ENCODE measurements around the gene ADPRS. TPM values are rescaled to one million over a fixed set of nuclear protein-coding genes. Genes with fewer than 3 reads are reported as not detected.
A peak's percentile ranks its signal among the peaks of the same experiment; 100 is the strongest.

The ADPRS gene, protein sequence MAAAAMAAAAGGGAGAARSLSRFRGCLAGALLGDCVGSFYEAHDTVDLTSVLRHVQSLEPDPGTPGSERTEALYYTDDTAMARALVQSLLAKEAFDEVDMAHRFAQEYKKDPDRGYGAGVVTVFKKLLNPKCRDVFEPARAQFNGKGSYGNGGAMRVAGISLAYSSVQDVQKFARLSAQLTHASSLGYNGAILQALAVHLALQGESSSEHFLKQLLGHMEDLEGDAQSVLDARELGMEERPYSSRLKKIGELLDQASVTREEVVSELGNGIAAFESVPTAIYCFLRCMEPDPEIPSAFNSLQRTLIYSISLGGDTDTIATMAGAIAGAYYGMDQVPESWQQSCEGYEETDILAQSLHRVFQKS
- 10 to 100 TPM; 43.5 to 47.9 TPM for total RNA-seq

DNA sequence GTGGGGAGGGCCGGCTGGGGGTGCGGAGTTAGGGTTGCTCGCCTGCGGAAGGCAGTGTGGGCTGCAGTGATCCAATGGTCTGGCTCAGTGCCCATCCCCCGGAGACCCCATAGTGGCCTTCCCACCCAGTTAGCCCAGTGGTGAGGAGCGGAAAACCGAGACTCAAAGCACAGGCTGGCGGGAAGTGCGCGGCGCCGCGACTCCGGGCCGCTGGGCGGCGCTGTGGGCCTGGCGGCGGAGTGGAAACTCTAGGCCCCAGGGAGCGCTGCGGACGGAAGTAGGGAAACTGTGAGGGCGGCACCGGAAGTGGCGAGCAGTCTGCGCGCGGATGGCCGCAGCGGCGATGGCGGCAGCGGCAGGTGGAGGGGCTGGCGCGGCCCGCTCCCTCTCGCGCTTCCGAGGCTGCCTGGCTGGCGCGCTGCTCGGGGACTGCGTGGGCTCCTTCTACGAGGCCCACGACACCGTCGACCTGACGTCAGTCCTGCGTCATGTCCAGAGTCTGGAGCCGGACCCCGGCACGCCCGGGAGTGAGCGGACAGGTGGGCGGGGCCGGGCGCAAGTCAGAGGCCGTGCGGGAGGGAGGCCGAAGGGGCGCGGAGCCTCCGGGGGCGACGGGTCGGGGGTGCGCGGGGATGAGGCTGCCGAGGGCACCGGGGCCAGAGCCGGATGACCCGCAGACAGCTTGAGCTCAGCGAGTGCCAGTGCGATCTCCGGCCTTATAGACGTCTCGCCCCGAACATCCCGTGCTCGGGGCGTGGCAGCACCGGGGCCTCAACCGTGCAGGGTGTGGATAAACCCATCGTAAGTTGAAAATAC, at the start of gene ADPRS:
ADPRS (plus strand) TSS at position 316 of the 816 bp plus-strand sequence; CDS start at position 329, 13 bp downstream.
- Mint-ChIP-seq H3K9me3 (no peaks in the 10 kb centered on the region), H3K27me3 (no peaks in the 10 kb centered on the region), H3K4me1 (ENCODE audit: low read depth in 2 of 2) (peaks cover 12 to 16% of the 10 kb centered on the region in 2 donors), H3K36me3 (peaks cover 9% of the 10 kb centered on the region), H3K4me3 (peak within 1 kb of the TSS; percentile 97), H3K27ac (peak within 1 kb of the TSS; percentile 85 to 90)
- DNase-seq (ENCODE audit: low spot score) (peak; percentile 95), ATAC-seq (peak; percentile 92 to 93)

DNA sequence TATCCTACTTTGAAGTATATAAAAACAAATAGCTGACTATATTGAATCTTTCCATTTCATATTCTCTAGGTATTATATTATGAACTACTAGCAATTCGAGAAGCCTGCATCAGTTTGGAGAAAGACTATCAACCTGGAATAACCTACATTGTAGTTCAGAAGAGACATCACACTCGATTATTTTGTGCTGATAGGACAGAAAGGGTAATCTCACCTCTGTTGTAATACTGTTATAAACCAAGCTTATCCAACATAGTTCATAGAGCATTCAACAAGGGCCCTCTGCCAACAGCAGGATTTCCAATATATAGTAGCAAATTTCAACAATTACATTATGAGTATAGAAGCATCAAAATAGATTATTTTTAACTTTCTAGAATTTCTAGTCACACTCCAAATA, 48.5 kb upstream of the ADPRS start:
- Mint-ChIP-seq H3K27ac (no peak overlapping the region), H3K9me3 (no peaks in the 10 kb centered on the region), H3K4me1 (ENCODE audit: low read depth in 2 of 2) (no peaks in the 10 kb centered on the region), H3K36me3 (peaks cover 7% of the 10 kb centered on the region), H3K27me3 (no peaks in the 10 kb centered on the region), H3K4me3 (no peak overlapping the region)
- DNase-seq (ENCODE audit: low spot score) (no peak), ATAC-seq (no peak)

GRCh38 chr1:36051821-36052220, 36.9 kb upstream of the ADPRS start:
- no peaks in the 10 kb centered on the region for H3K27me3 Mint-ChIP-seq
- no peak overlapping the region for H3K4me3 Mint-ChIP-seq
- H3K36me3 Mint-ChIP-seq: peaks cover 18% of the 10 kb centered on the region
- H3K27ac Mint-ChIP-seq: peak overlapping the region in 1 of 2 donors; percentile 6
- ATAC-seq: no peak
- no peaks in the 10 kb centered on the region for H3K4me1 Mint-ChIP-seq (ENCODE audit: low read depth in 2 of 2)
- no peak for DNase-seq (ENCODE audit: low spot score)
- no peaks in the 10 kb centered on the region for H3K9me3 Mint-ChIP-seq

DNA sequence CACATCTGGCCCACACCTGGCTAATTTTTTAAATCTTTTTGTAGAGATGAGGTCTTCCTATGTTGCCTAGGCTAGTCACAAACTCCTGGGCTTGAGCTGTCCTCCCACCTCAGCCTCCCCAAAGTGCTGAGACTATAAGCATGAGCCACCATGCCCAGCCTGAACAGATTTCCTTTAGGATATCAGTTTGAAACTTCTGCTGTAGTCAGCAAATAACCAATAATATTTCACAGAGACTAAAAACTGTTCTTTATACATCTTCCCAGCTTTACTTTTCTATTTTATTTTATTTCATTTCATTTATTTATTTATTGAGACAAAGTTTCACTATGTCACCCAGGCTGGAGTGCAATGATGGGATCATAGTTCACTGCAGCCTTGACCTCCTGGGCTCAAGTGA, 34.7 kb upstream of the ADPRS start:
- no peaks in the 10 kb centered on the region for H3K27me3 Mint-ChIP-seq
- H3K9me3 Mint-ChIP-seq: no peaks in the 10 kb centered on the region
- no peaks in the 10 kb centered on the region for H3K36me3 Mint-ChIP-seq
- no peak overlapping the region for H3K27ac Mint-ChIP-seq
- DNase-seq (ENCODE audit: low spot score) (no peak), ATAC-seq (no peak)
- H3K4me3 Mint-ChIP-seq: no peak overlapping the region
- no peaks in the 10 kb centered on the region for H3K4me1 Mint-ChIP-seq (ENCODE audit: low read depth in 2 of 2)

DNA sequence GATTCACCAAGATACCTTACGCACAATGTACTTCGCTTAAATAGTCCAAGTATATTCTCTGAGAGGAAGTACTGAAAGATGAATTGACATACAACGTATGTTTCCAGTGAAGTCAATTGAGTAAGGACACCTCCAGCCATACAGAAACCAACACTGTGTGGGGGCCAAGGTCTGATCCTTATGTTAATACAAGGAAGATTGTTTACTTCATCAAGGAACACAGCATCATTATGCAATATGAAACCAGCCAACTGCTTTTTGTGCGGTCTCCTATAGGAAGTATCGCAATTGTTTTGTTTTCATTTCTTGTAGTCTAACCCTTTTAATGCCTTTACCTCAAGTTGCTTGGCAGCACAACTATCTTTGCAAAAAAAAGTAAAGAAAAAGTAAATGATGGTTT, 33.0 kb upstream of the ADPRS start:
- Mint-ChIP-seq H3K27ac (no peak overlapping the region), H3K4me3 (no peak overlapping the region), H3K36me3 (no peaks in the 10 kb centered on the region), H3K27me3 (no peaks in the 10 kb centered on the region), H3K9me3 (no peaks in the 10 kb centered on the region), H3K4me1 (ENCODE audit: low read depth in 2 of 2) (no peaks in the 10 kb centered on the region)
- no peak for DNase-seq (ENCODE audit: low spot score)
- ATAC-seq: no peak

DNA sequence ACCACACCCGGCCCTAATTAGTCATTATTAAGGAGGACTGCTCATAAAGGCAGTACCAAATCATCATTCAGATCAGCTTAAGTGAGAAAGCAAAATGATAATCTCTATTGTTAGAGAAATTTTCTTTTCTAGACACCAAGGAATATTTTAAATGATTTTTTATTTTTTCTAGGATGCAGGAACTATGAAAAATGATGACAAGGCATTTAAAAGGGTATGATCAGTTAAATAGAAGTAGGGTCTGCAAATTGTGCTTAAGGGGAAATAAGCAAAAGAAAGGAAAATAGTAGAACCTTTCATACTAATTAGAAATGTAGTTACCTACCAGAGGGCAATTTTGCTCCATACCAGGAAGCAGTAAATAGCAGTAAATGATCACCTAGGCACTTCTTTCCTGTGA, 26.4 kb upstream of the ADPRS start:
- Mint-ChIP-seq H3K27ac (no peak overlapping the region), H3K27me3 (no peaks in the 10 kb centered on the region), H3K4me3 (no peak overlapping the region), H3K36me3 (no peaks in the 10 kb centered on the region), H3K9me3 (no peaks in the 10 kb centered on the region), H3K4me1 (ENCODE audit: low read depth in 2 of 2) (no peaks in the 10 kb centered on the region)
- no peak for ATAC-seq
- no peak for DNase-seq (ENCODE audit: low spot score)

DNA sequence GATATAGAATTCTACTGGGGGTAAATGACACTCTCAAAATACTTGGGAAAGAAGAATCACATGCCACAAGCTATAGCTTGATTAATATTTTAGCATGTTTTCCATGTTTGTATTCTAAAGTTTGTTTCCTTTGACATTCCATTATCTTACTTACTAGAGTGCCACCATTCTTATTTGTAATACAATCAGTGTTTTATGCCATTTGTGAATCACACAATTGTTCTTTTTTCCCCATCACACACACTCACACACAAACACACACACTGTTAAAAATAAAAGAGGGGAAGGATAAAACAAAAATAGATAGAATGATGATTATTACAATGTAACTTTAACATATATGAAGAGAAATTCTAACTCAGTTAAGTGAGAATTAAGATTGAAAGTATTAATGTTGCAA, 20.8 kb upstream of the ADPRS start:
- H3K4me3 Mint-ChIP-seq: no peak overlapping the region
- H3K4me1 Mint-ChIP-seq (ENCODE audit: low read depth in 2 of 2): no peaks in the 10 kb centered on the region
- H3K9me3 Mint-ChIP-seq: no peaks in the 10 kb centered on the region
- H3K36me3 Mint-ChIP-seq: no peaks in the 10 kb centered on the region
- ATAC-seq: no peak
- no peak for DNase-seq (ENCODE audit: low spot score)
- H3K27me3 Mint-ChIP-seq: no peaks in the 10 kb centered on the region
- no peak overlapping the region for H3K27ac Mint-ChIP-seq

DNA sequence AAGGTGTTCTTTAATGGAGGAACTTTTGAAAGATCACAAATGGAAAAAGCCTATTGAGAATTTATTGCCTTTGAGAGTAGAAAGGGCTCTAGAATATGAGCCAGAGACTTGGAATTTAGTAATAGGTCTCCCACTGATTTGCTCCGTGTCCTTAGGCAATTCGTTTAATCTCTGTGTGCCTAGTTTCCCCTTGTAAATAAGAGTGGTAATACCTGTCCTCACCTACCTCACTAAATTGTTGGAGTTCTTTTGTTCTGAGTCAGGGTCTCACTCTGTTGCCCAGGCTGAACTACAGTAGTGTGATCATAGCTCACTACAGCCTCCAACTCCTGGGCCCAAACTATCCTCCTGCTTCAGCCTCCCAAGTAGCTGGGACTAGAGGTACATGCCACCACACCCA, 19.8 kb upstream of the ADPRS start:
- Mint-ChIP-seq H3K27me3 (no peaks in the 10 kb centered on the region), H3K4me1 (ENCODE audit: low read depth in 2 of 2) (no peaks in the 10 kb centered on the region), H3K4me3 (no peak overlapping the region), H3K9me3 (no peaks in the 10 kb centered on the region), H3K27ac (no peak overlapping the region), H3K36me3 (no peaks in the 10 kb centered on the region)
- no peak for ATAC-seq
- no peak for DNase-seq (ENCODE audit: low spot score)

DNA sequence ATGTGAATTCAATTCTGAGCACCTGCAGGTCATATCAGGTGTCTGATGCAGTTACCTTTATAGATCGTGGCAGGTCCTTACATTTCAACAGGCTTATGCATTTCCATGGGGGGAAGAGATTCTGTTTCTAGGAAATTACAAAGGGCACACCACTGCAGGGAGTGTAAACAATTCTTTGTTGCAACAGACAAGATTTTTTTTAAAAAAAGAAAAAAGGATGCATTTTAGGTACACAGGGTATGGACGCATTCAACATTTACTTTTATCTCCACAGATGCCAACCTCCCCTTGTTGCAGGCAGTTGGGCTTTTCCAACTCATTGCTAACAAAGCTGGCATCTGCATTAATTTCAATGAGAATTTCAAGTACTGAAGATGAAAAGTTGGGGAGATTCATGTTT, 18.3 kb upstream of the ADPRS start:
- Mint-ChIP-seq H3K27me3 (no peaks in the 10 kb centered on the region), H3K27ac (no peak overlapping the region), H3K4me3 (no peak overlapping the region), H3K4me1 (ENCODE audit: low read depth in 2 of 2) (no peaks in the 10 kb centered on the region), H3K36me3 (no peaks in the 10 kb centered on the region), H3K9me3 (no peaks in the 10 kb centered on the region)
- ATAC-seq: no peak
- no peak for DNase-seq (ENCODE audit: low spot score)

- H3K27ac Mint-ChIP-seq: no peak overlapping the region
- no peaks in the 10 kb centered on the region for H3K9me3 Mint-ChIP-seq
- H3K27me3 Mint-ChIP-seq: peaks cover 4 to 6% of the 10 kb centered on the region in 2 donors
- no peaks in the 10 kb centered on the region for H3K4me1 Mint-ChIP-seq (ENCODE audit: low read depth in 2 of 2)
- H3K36me3 Mint-ChIP-seq: no peaks in the 10 kb centered on the region
- no peak for DNase-seq (ENCODE audit: low spot score)
- H3K4me3 Mint-ChIP-seq: no peak overlapping the region
- no peak for ATAC-seq
Observed at GRCh38 chr1:36076979-36077573, 11.6 kb upstream of the ADPRS start.

- Mint-ChIP-seq H3K4me1 (ENCODE audit: low read depth in 2 of 2) (no peaks in the 10 kb centered on the region), H3K4me3 (no peak overlapping the region), H3K27me3 (peaks cover 8 to 11% of the 10 kb centered on the region in 2 donors), H3K9me3 (no peaks in the 10 kb centered on the region), H3K27ac (no peak overlapping the region), H3K36me3 (no peaks in the 10 kb centered on the region)
- no peak for DNase-seq (ENCODE audit: low spot score)
- ATAC-seq: no peak
Observed at GRCh38 chr1:36080236-36080635, 8.5 kb upstream of the ADPRS start.

DNA sequence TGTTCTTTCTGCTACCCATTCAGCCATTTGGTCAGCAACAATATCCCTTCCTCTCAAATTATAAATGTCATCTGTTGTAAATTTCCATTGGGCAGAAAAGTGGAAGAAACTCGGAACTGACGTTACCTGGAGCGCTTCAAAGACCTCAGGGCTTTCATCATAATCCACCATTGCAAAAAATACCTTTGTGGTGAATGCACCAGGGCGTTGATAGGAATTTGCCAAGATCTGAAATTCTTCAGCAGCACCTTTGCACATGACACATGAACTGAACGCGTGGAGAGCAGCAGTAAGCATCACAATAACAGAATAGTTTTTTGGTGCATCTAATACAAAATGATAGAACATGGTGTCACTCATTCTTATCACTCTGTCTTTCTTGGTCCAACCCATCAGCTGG, 7.9 kb upstream of the ADPRS start:
- Mint-ChIP-seq H3K4me1 (ENCODE audit: low read depth in 2 of 2) (no peaks in the 10 kb centered on the region), H3K27ac (no peak overlapping the region), H3K27me3 (peaks cover 8 to 11% of the 10 kb centered on the region in 2 donors), H3K9me3 (no peaks in the 10 kb centered on the region), H3K36me3 (no peaks in the 10 kb centered on the region), H3K4me3 (no peak overlapping the region)
- DNase-seq (ENCODE audit: low spot score) (no peak), ATAC-seq (no peak)

- Mint-ChIP-seq H3K4me3 (no peak overlapping the region), H3K36me3 (no peaks in the 10 kb centered on the region), H3K9me3 (no peaks in the 10 kb centered on the region), H3K27ac (no peak overlapping the region), H3K4me1 (ENCODE audit: low read depth in 2 of 2) (no peaks in the 10 kb centered on the region), H3K27me3 (peaks cover 8 to 11% of the 10 kb centered on the region in 2 donors)
- ATAC-seq: no peak
- no peak for DNase-seq (ENCODE audit: low spot score)
Observed at GRCh38 chr1:36081926-36082485, 6.7 kb upstream of the ADPRS start.

DNA sequence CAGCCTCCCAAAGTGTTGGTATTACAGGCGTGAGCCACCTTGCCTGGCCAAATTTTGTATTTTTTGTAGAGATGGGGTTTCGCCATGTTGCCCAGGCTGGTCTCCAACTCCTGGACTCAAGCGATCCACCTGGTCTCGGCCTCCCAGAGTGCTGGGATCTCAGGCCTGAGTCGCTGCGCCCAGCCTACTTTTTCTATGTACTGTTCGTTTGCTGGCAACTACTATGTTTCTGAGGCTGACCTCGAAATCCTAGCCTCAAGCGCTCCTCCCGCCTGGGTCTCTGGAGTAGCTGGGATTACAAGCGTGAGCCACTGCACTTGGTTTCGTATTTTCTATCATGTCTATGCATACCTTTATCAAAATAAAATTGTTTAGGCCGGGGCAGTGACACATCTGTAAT, 5.5 kb upstream of the ADPRS start:
- no peaks in the 10 kb centered on the region for H3K4me1 Mint-ChIP-seq (ENCODE audit: low read depth in 2 of 2)
- H3K9me3 Mint-ChIP-seq: no peaks in the 10 kb centered on the region
- no peaks in the 10 kb centered on the region for H3K36me3 Mint-ChIP-seq
- H3K4me3 Mint-ChIP-seq: no peak overlapping the region
- DNase-seq (ENCODE audit: low spot score) (no peak), ATAC-seq (no peak)
- peaks cover 8 to 11% of the 10 kb centered on the region in 2 donors for H3K27me3 Mint-ChIP-seq
- no peak overlapping the region for H3K27ac Mint-ChIP-seq
